ENCODE data around the gene DLG5.
"Not testable (repeated sequence)": the region's sequence is repeated elsewhere in the genome, so short reads cannot be mapped to it uniquely, and the experiment has no call there.

The DLG5 gene

GRCh38 chr10:77782328-77783061, 144.1 kb downstream of the DLG5 start:
- no peak overlapping the region for H3K27ac ChIP-seq
- H3K9ac ChIP-seq = no peak overlapping the region
- TF ChIP-seq Cebpa-rat (IDR thresholded peaks at IDR 0.05) = no peak
- no peaks in the 10 kb centered on the region for H4K20me1 ChIP-seq
- no peaks in the 10 kb centered on the region for H3K4me1 ChIP-seq
- no peaks in the 10 kb centered on the region for H3K27me3 ChIP-seq
- no peak overlapping the region for H3K4me2 ChIP-seq
- peaks cover 5% of the 10 kb centered on the region for H3K9me3 ChIP-seq
- no peak overlapping the region for H3K4me3 ChIP-seq
- peaks cover 24% of the 10 kb centered on the region; the same call in 1 of the 2 replicates for H3K36me3 ChIP-seq

DNA sequence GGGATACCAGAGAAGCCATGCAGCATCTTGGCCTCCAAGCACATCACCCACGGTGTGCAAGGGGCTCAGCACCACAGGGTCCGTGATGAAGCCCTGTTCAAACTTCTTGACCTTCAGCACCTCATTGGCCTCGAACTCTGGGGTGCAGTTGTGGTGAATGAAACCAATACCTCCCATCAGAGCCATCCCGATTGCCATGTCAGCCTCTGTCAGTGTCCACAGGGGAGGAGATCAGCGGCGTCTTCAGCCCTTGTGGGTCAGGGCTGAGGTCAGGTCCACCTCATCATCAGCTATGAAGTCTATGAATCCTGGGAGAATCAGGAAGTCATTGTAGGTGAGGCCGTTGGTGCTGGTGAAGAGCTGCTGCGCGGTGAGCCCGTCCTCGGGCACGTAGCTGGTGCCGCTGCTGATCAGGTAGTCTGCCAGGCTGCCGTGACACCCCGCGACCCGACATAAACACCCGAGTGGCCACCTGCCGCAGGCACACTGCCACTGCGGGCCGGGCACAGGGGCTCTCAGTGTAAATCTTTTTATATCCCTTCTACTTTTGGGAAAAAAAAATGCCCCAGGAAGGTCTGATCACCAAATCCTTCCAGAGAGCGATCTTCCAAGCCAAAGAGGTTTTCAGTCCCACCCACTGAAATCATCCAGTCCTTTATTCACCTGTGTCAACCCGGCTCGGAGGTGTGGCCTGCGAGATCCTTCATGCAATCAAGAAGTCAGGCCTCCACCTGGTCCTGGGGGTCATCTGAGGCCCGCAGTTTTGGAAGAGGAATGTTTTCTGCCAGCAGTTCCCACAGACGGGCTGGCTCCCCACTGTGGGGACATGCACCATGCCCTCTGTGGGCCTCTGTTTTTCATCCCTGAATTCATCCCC, 144.9 kb downstream of the DLG5 start:
- Histone ChIP-seq H3K9ac (no peak overlapping the region), H3K36me3 (peaks cover 16% of the 10 kb centered on the region; the same call in 1 of the 2 replicates), H3K27ac (no peak overlapping the region), H4K20me1 (no peaks in the 10 kb centered on the region), H3K4me2 (no peak overlapping the region), H3K4me3 (no peak overlapping the region), H3K27me3 (no peaks in the 10 kb centered on the region), H3K4me1 (no peaks in the 10 kb centered on the region), H3K9me3 (peaks cover 13% of the 10 kb centered on the region)
- no peak for TF ChIP-seq Cebpa-rat (IDR thresholded peaks at IDR 0.05)

- TF ChIP-seq Cebpa-rat (IDR thresholded peaks at IDR 0.05) = no peak
- no peak overlapping the region for H3K27ac ChIP-seq
- no peaks in the 10 kb centered on the region for H3K4me1 ChIP-seq
- H3K27me3 ChIP-seq = no peaks in the 10 kb centered on the region
- H3K4me2 ChIP-seq = no peak overlapping the region
- no peaks in the 10 kb centered on the region for H4K20me1 ChIP-seq
- H3K9me3 ChIP-seq = peaks cover 21% of the 10 kb centered on the region
- no peak overlapping the region for H3K4me3 ChIP-seq
- H3K36me3 ChIP-seq = peaks cover 15% of the 10 kb centered on the region; the same call in 1 of the 2 replicates
- H3K9ac ChIP-seq = no peak overlapping the region
Observed at GRCh38 chr10:77780180-77780579, 146.4 kb downstream of the DLG5 start.

DNA sequence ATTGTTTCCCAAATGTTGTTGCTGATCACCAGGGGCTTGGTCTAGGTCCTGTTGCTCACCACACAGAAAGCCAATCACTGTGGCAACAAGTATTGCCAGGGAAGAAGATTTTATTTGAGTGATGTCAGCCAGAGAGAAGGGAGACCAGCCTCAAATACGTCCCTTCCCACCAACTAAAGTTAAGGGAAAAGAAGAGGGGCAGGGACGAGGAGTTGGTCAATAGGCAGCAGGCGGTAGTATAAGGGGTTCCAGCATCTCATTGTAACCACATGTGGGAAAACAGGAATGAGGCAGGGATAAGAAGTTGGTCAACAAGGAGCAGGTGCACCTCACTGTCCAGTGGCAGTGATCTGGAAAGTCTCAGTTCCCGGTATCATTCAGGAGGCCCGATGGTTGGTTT, 150.1 kb downstream of the DLG5 start:
- no peak for TF ChIP-seq Cebpa-rat (IDR thresholded peaks at IDR 0.05)
- H3K4me3 ChIP-seq = no peak overlapping the region

GRCh38 chr10:77774940-77775391, 151.6 kb downstream of the DLG5 start:
- no peak overlapping the region for H3K4me2 ChIP-seq
- H3K9me3 ChIP-seq = peaks cover 21% of the 10 kb centered on the region
- H4K20me1 ChIP-seq = no peaks in the 10 kb centered on the region
- no peaks in the 10 kb centered on the region for H3K36me3 ChIP-seq
- H3K27me3 ChIP-seq = no peaks in the 10 kb centered on the region
- H3K9ac ChIP-seq = no peak overlapping the region
- H3K4me1 ChIP-seq = peaks cover 6% of the 10 kb centered on the region
- H3K27ac ChIP-seq = no peak overlapping the region
- TF ChIP-seq Cebpa-rat (IDR thresholded peaks at IDR 0.05) = no peak
- H3K4me3 ChIP-seq = no peak overlapping the region

More for the DNA sequence above, 150.1 kb downstream of the DLG5 start:
- Histone ChIP-seq H3K9ac (no peak overlapping the region), H3K9me3 (peaks cover 21% of the 10 kb centered on the region), H3K36me3 (peaks cover 4% of the 10 kb centered on the region; the same call in 1 of the 2 replicates), H4K20me1 (no peaks in the 10 kb centered on the region), H3K27me3 (no peaks in the 10 kb centered on the region), H3K4me1 (no peaks in the 10 kb centered on the region), H3K4me2 (no peak overlapping the region), H3K27ac (no peak overlapping the region)

DNA sequence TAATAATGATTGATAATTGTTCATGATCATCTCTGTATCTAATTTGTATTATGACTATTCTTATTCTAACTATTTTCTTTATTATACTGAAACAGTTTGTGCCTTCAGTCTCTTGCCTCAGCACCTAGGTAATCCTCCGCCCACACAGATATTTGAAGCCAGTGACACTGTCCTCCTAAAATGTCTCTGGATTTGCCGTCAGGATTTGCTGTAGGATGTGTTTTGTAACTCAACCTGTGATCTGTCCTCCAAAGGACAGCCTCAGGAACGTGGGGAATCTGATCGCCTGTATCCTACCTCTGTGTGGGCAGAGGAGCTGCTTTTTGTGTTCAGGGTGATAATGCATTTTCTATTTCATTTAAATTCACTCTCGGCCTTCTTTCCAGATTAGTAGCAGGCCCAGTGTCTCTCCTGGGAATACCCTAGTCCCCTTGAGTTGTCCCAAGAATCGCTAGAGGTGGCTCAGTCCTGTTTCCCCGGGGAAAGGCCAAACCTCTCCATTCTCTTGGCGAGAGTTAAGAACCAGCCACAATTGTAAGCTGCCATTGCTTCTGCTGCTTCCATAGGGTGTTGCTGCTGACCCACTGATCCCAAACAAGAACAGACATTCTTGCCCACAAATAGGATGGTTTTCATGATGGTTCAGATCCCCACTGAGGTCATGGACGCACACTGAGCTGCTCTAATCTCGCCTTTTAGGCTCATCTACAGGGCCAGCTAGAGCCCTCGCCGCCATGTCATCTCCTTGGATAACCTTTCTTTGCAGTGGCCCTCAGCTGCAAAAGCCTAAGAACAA, 152.7 kb downstream of the DLG5 start:
- Histone ChIP-seq H3K27me3 (no peaks in the 10 kb centered on the region), H3K36me3 (no peaks in the 10 kb centered on the region), H3K4me1 (peaks cover 6% of the 10 kb centered on the region), H3K4me3 (no peak overlapping the region), H3K9me3 (peaks cover 21% of the 10 kb centered on the region), H4K20me1 (no peaks in the 10 kb centered on the region), H3K9ac (no peak overlapping the region), H3K4me2 (no peak overlapping the region), H3K27ac (no peak overlapping the region)
- TF ChIP-seq Cebpa-rat (IDR thresholded peaks at IDR 0.05) = no peak

GRCh38 chr10:77772852-77773600, 153.5 kb downstream of the DLG5 start:
- not testable (repeated sequence) for H3K27ac ChIP-seq, H3K9ac ChIP-seq, H3K36me3 ChIP-seq, H4K20me1 ChIP-seq, H3K4me3 ChIP-seq, H3K27me3 ChIP-seq, H3K4me2 ChIP-seq, H3K4me1 ChIP-seq
- peaks cover 21% of the 10 kb centered on the region for H3K9me3 ChIP-seq

DNA sequence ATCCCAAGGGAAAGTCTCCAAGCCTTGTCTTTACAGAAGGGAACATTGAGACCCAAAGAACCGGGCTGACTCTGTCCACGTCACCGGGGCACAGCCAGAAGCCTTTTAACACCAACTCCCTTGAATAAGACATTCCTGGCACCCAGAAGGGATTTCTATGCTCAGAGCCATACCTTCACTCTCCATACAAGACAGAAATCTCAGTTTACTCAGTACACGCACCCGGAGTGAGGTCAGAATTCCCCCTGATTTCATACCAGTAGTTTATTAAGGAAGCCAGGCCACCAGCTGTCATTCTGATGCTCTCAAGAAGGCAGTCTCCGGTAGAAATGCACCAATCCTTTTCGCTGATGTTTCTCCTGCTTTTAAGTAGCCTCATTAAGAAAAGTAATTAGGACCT, 154.7 kb downstream of the DLG5 start:
- Histone ChIP-seq H3K4me1 (peaks cover 6% of the 10 kb centered on the region), H3K27me3 (no peaks in the 10 kb centered on the region), H3K4me3 (no peak overlapping the region), H3K36me3 (no peaks in the 10 kb centered on the region), H3K9me3 (peaks cover 10% of the 10 kb centered on the region), H4K20me1 (no peaks in the 10 kb centered on the region), H3K27ac (no peak overlapping the region), H3K9ac (no peak overlapping the region), H3K4me2 (no peak overlapping the region)
- no peak for TF ChIP-seq Cebpa-rat (IDR thresholded peaks at IDR 0.05)

- Histone ChIP-seq H3K4me2 (no peak overlapping the region), H3K4me1 (peaks cover 6% of the 10 kb centered on the region), H3K27ac (no peak overlapping the region), H4K20me1 (no peaks in the 10 kb centered on the region), H3K27me3 (no peaks in the 10 kb centered on the region), H3K36me3 (no peaks in the 10 kb centered on the region), H3K9me3 (peaks cover 6% of the 10 kb centered on the region), H3K9ac (no peak overlapping the region), H3K4me3 (no peak overlapping the region)
- TF ChIP-seq Cebpa-rat (IDR thresholded peaks at IDR 0.05) = no peak
Observed at GRCh38 chr10:77771450-77771849, 155.1 kb downstream of the DLG5 start.
